Adrenal gland (tissue), 5 donors: ENCODE results near the gene STT3B.

Experiments used
- CTCF ChIP-seq, 6 experiments: fragments of 450-650 bp in 4 of 6; fragments of 200-600 bp in 2 of 6; sonication (generic) in 1 of 6; IDR thresholded peaks; 1 replicate in 5 of 6; 2 replicates in 1 of 6; pipeline versions ENCODE4 v1.5.1 to v1.8.0; 2016 to 2021; ENCODE audit warnings: antibody characterized with exemption in 6 of 6, mild to moderate bottlenecking in 2 of 6, moderate library complexity in 1 of 6
- POLR2A ChIP-seq, 2 donors: fragments of 450-650 bp; IDR thresholded peaks; one replicate each; pipeline ENCODE4 v1.6.1; 2017; ENCODE audit warnings: antibody characterized with exemption in 2 of 2, mild to moderate bottlenecking in 2 of 2, moderate library complexity in 1 of 2
- donor health status: DM: no; HTN: no; CAD: no.

GRCh38 chr3:31561891-31562290 lies 29.2 kb downstream of the STT3B start:
- TF ChIP-seq CTCF (IDR thresholded peaks at IDR 0.05) (no peak), POLR2A (IDR thresholded peaks at IDR 0.05) (no peak)
